Activated naive CD4-positive, alpha-beta T cell (primary cell): ENCODE results near the gene PSMA7.

Experiments used
- DNase-seq, 4 experiments: peaks; one replicate each; lab custom pipeline; 2025; lab: John Stamatoyannopoulos, UW

PSMA7 gene

GRCh38 chr20:62136283-62137091, 6.7 kb downstream of the PSMA7 start:
- DNase-seq: peak in 3 of 4 experiments; percentile 33 to 73 (median 63)

- no peak for DNase-seq
Measured at GRCh38 chr20:62135573-62136266, 7.5 kb downstream of the PSMA7 start.

- no peak for DNase-seq
Measured at GRCh38 chr20:62134735-62135231, 8.4 kb downstream of the PSMA7 start.

GRCh38 chr20:62133864-62134263, 9.3 kb downstream of the PSMA7 start:
- no peak for DNase-seq

- no peak for DNase-seq
Measured at GRCh38 chr20:62133051-62133845, 9.9 kb downstream of the PSMA7 start.

GRCh38 chr20:62132421-62132820, 10.8 kb downstream of the PSMA7 start:
- no peak for DNase-seq

GRCh38 chr20:62131560-62132320, 11.5 kb downstream of the PSMA7 start:
- DNase-seq: no peak

- DNase-seq: no peak
Measured at GRCh38 chr20:62129731-62130531, 13.3 kb downstream of the PSMA7 start.

GRCh38 chr20:62128502-62128901, 14.7 kb downstream of the PSMA7 start:
- DNase-seq: no peak

GRCh38 chr20:62127799-62128198, 15.4 kb downstream of the PSMA7 start:
- no peak for DNase-seq

GRCh38 chr20:62126141-62126540, 17.1 kb downstream of the PSMA7 start:
- no peak for DNase-seq

GRCh38 chr20:62123450-62124118, 19.6 kb downstream of the PSMA7 start:
- DNase-seq: no peak

- peak in 1 of 4 experiments; percentile 46 for DNase-seq
Measured at GRCh38 chr20:62122654-62123449, 20.3 kb downstream of the PSMA7 start.

GRCh38 chr20:62121776-62122653, 21.2 kb downstream of the PSMA7 start, which contains the start of gene LSM14B:
TSS of gene LSM14B (plus strand) at chr20:62122475. CDS start at chr20:62122667, 192 bp downstream.
- peak; percentile 95 to 99 (median 98) for DNase-seq

- no peak for DNase-seq
Measured at GRCh38 chr20:62120990-62121775, 22.0 kb downstream of the PSMA7 start.

- no peak for DNase-seq
Measured at GRCh38 chr20:62120365-62120762, 22.8 kb downstream of the PSMA7 start.
